Lower leg skin (tissue), 3 donors: ENCODE measurements around the gene MGAT4A.

Source experiments
- CTCF ChIP-seq, 3 donors: fragments of 450-650 bp; IDR thresholded peaks; one replicate each; pipeline ENCODE4 v1.5.1; 2016; ENCODE audit warnings: antibody characterized with exemption in 3 of 3, mild to moderate bottlenecking in 3 of 3, moderate library complexity in 2 of 3
- POLR2A ChIP-seq, 2 donors: fragments of 450-650 bp; IDR thresholded peaks; one replicate each; pipeline ENCODE4 v1.6.1; 2016 to 2017; ENCODE audit warnings: antibody characterized with exemption in 2 of 2, mild to moderate bottlenecking in 1 of 2, moderate library complexity in 1 of 2

DNA sequence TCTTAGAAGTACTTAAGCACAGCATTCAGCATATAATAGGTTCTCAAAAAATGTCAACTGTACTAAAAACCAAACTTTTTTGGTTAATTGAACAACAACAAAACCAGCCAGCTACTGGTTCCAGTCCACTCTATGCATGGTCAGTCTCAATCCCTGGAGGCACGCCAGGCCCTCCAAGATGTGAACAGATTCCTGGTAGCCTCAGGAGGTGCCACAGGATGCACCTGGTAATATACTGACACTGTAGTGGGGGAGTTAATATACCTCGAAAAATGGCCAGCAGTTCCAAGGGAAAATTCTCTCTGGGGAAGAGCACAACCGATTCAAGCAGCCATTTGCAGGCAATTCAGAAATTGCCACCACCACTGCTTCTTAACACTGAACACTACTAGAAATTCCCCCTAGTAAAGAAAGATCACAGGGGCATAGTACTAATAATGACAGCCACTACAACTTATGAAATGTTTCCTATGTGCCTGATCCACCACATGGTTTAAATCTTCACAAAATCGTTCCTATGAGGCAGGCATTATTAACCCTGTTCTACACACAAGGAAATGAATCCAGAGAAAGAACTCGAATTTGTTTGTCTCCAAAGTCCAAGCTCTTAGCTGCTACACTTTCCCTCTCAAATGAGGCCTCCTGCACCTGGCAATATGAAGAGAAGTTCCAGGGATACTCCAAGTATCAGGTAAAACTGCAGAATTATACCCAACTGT is 3.4 kb downstream of the MGAT4A start:
- no peak for TF ChIP-seq CTCF (IDR thresholded peaks at IDR 0.05)
- no peak for TF ChIP-seq POLR2A (IDR thresholded peaks at IDR 0.05)
